K562 (cell line): Measurements from ENCODE around the gene CFAP157. TPM values are rescaled to one million over a fixed set of nuclear protein-coding genes. Genes with fewer than 3 reads are reported as not detected.
A peak's percentile ranks its signal among the peaks of the same experiment; 100 is the strongest.

ENCODE experiments used
- ATAC-seq: fragments of 200-7000 bp; cut with Tn5 transposase; 3 replicates; pipeline ENCODE4 v1.9.1; 2020; ENCODE audit warnings: moderate library complexity
- BruUV-seq: library from RNA; stranded (reverse); fragments of 400-500 nt; replicated peaks from 2 replicates; lab custom pipeline; 2021; lab: Mats Ljungman, UMichigan
- CTCF ChIA-PET: fragments of 300-600 bp; formaldehyde crosslinking; extraction: SDS; loops from one replicate; lab custom pipeline; 2021; ENCODE audit warnings: low intra/inter-chr PET ratio; lab: Yijun Ruan, JAX
- POLR2A ChIA-PET: fragments of 300-600, 350-650 bp; sonication (Branson Sonifier 250); formaldehyde crosslinking; extraction: SDS; loops from one replicate; lab custom pipeline; 2021; ENCODE audit warnings: antibody characterized with exemption, inconsistent platforms; lab: Yijun Ruan, JAX
- DNase-seq, 4 experiments: peaks; one replicate each; pipeline versions ENCODE4 v3.0.0 to v3.0.0-alpha.2; 2011 to 2018; ENCODE audit warnings: low spot score in 3 of 4, mixed read lengths in 3 of 4; ENCODE audit errors: extremely low read depth in 1 of 4
- FAIRE-seq: peaks from 2 replicates; lab custom pipeline; 2011; peaks lifted over from hg19 to GRCh38; lab: Jason Lieb, UNC
- H2AFZ ChIP-seq: 2 replicates; pipeline ENCODE4 v1.6.0; 2011; ENCODE audit warnings: low read depth, low read length, control low read depth, inconsistent platforms
- H3K27ac ChIP-seq: fragments of 200-600 bp; 3 replicates; pipeline ENCODE4 v1.8.0; 2011; ENCODE audit warnings: low read depth, mild to moderate bottlenecking, control low read depth, inconsistent platforms, low read length, moderate library complexity, mixed read lengths; ENCODE audit errors: extremely low read depth
- H3K27me3 ChIP-seq, 2 experiments: fragments of 300-600 bp in 1 of 2; 2 replicates in 1 of 2; 3 replicates in 1 of 2; pipeline versions ENCODE4 v1.6.0 to v1.8.0; 2011; ENCODE audit warnings: inconsistent platforms in 2 of 2, low read length in 2 of 2, mild to moderate bottlenecking in 1 of 2, mixed read lengths in 1 of 2, moderate library complexity in 1 of 2; ENCODE audit not compliant: control insufficient read depth in 2 of 2, insufficient read depth in 2 of 2
- H3K36me3 ChIP-seq: fragments of 300-600 bp; 3 replicates; pipeline ENCODE4 v1.8.0; 2011; ENCODE audit warnings: mild to moderate bottlenecking, low read length, inconsistent platforms; ENCODE audit not compliant: control insufficient read depth, insufficient read depth
- H3K4me1 ChIP-seq, 2 experiments: fragments of 200-600 bp in 1 of 2; replicated peaks in 1 of 2; 2 replicates in 1 of 2; 3 replicates in 1 of 2; pipeline versions ENCODE4 v1.5.1 to v1.8.0; 2011; ENCODE audit warnings: inconsistent platforms in 2 of 2, low read length in 2 of 2, mild to moderate bottlenecking in 1 of 2, mixed read lengths in 1 of 2, moderate library complexity in 1 of 2; ENCODE audit not compliant: control insufficient read depth in 2 of 2, insufficient read depth in 2 of 2
- H3K4me2 ChIP-seq: 2 replicates; pipeline ENCODE4 v1.6.1; 2011; ENCODE audit warnings: low read length, control low read depth, inconsistent platforms, mixed read lengths; ENCODE audit not compliant: insufficient read depth
- H3K4me3 ChIP-seq: fragments of 200-600 bp; sonication (generic), shearing (Covaris generic); 2 replicates; pipeline ENCODE4 v1.5.1; 2016; ENCODE audit warnings: control low read depth, inconsistent platforms
- H3K79me2 ChIP-seq: fragments of 200-600 bp; 3 replicates; pipeline ENCODE4 v1.8.0; 2011; ENCODE audit warnings: low read length, inconsistent platforms; ENCODE audit not compliant: control insufficient read depth, insufficient read depth
- H3K9ac ChIP-seq, 2 experiments: 2 replicates each; pipeline versions ENCODE4 v1.6.0 to v1.6.1; 2011; ENCODE audit warnings: low read depth in 2 of 2, low read length in 2 of 2, control low read depth in 1 of 2, inconsistent platforms in 1 of 2, mild to moderate bottlenecking in 1 of 2, mixed read lengths in 1 of 2; ENCODE audit not compliant: insufficient read depth in 1 of 2
- H3K9me1 ChIP-seq: one replicate; pipeline ENCODE4 v1.6.0; 2011; ENCODE audit warnings: inconsistent platforms, mild to moderate bottlenecking, low read length, moderate library complexity; ENCODE audit not compliant: control insufficient read depth, insufficient read depth
- H3K9me3 ChIP-seq: replicated peaks from 2 replicates; pipeline ENCODE4 v1.5.1; 2011; ENCODE audit warnings: low read depth, low read length, inconsistent platforms; ENCODE audit not compliant: control insufficient read depth, insufficient read depth
- H4K20me1 ChIP-seq: replicated peaks from 2 replicates; pipeline ENCODE4 v1.6.1; 2011; ENCODE audit warnings: low read length, inconsistent platforms, mixed read lengths; ENCODE audit not compliant: control insufficient read depth, insufficient read depth
- HIVEP1 ChIP-seq: fragments of 250-450 bp; sonication (Bioruptor Pico); IDR thresholded peaks from 2 replicates; pipeline ENCODE4 v1.4.0; 2020; ENCODE audit warnings: mild to moderate bottlenecking
- MCM3 ChIP-seq: fragments of 450-650 bp; IDR thresholded peaks from 2 replicates; pipeline ENCODE4 v1.6.1; 2016
- SNIP1 ChIP-seq: fragments of 450-650 bp; IDR thresholded peaks from 2 replicates; pipeline ENCODE4 v1.7.1; 2017; ENCODE audit warnings: low read depth, mild to moderate bottlenecking
- SNRNP70 ChIP-seq: fragments of 200-400 bp; formaldehyde crosslinking; optimal IDR thresholded peaks from 2 replicates; pipeline ENCODE3; 2017; ENCODE audit warnings: low read depth, low read length
- TARDBP ChIP-seq: fragments of 450-650 bp; IDR thresholded peaks from 2 replicates; pipeline ENCODE4 v1.6.1; 2016
- ZNF280B ChIP-seq: fragments of 250-450 bp; sonication (Bioruptor Pico); IDR thresholded peaks from 2 replicates; pipeline ENCODE4 v1.5.1; 2021; ENCODE audit warnings: mild to moderate bottlenecking
- WGBS: fragments of 100-300 bp; shearing (Covaris generic); methylation state at CpG from one replicate; pipeline ENCODE4 v1.1.6; 2016; ENCODE audit warnings: low coverage, mixed read lengths; ENCODE audit not compliant: insufficient coverage; ENCODE audit errors: missing lambda C conversion rate; 5-methylcytosine and 5-hydroxymethylcytosine counted together
- in situ Hi-C: fragments of 300-500 bp; cut with MboI; formaldehyde crosslinking; loops from 4 replicates; pipeline ENCODE4 v1.15.0; 2018; ENCODE audit warnings: inconsistent platforms, mixed read lengths
- intact Hi-C: fragments of 100-400 bp; cut with micrococcal nuclease; formaldehyde crosslinking; loops from 2 replicates; pipeline ENCODE4 v1.14.2; 2022
- polyA plus RNA-seq, 8 experiments: library from polyadenylated mRNA; depleted of rRNA in 4 of 8; stranded (reverse) in 5 of 8; unstranded in 3 of 8; fragments of >200 nt; fragmentation: Nextera tagmentation in 2 of 8; fragmentation: Illumina TruSeq in 1 of 8; extraction: Ambion mirVana in 2 of 8; extraction: Trizol in 1 of 8; gene quantifications; 2 replicates each; pipeline versions ENCODE4 v1.2.1 to v1.2.3, GENCODE V29; 2011 to 2014; ENCODE audit warnings: inconsistent platforms in 1 of 8, missing spikeins in 1 of 8
- total RNA-seq, 7 experiments: library from RNA; depleted of rRNA in 6 of 7; stranded (reverse); fragments of >200 nt in 6 of 7; fragmentation: Illumina TruSeq in 2 of 7; extraction: Trizol in 2 of 7; gene quantifications; 2 replicates each; pipeline versions ENCODE4 v1.2.1 to v1.2.3, GENCODE V29; 2011 to 2021; ENCODE audit warnings: low replicate concordance in 1 of 7
- TF ChIP-seq, protein P1 (sequence below): fragments of 150-350 bp; IDR thresholded peaks from 2 replicates; pipeline ENCODE4 v1.6.1; 2014; ENCODE audit warnings: low read depth, mild to moderate bottlenecking, low read length, borderline replicate concordance

The CFAP157 gene
- total and polyA plus RNA-seq, 9 of the 15 experiments (the other 6 are each of a cell fraction or from before 2014, with no cell fraction given): 0.03 TPM; not detected in 8

DNA sequence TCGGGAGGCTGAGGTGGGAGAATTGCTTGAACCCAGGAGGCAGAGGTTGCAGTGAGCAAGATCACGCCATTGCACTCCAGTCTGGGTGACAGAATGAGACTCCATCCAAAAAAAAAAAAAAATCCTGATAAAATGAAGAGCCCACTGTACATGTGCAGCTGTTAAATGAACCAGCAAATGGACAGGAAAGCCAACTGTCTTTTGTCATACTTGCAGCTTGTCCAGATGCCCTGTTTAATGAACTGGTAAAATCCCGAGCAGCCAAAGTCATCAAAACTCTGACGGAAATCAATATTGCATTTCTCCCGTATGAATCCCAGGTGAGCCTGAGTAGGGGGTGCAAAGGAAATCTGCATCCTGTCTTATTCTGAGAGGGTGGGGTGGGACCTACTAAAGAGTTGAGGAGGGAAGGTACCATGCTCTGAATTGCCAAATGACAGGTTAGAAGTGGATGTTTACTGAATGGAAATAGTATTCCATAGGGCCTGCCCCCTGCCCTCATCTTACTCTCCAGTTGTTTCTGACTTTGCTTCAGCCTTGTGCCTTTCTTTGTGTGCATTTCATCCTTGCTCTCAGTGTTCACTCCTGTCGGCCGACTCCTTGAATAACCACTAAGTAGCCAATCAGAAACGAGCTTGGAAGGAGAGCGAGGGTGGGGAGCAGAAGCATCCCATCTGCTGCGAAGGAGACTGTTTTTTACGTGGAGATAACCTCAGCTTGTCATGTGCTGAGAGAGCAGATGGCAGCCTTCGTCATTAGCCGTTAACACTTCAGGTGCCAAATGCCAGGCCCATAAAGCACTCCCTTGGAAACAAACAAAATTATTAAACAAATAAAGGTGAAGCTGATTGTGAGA, 45.7 kb upstream of the CFAP157 start:
- FAIRE-seq (no peak), DNase-seq (peak in 1 of 4 experiments; percentile 47), ATAC-seq (no peak)
- Histone ChIP-seq H3K79me2 (no peaks in the 10 kb centered on the region), H3K27ac (no peak overlapping the region), H3K9me1 (no peaks in the 10 kb centered on the region), H3K4me3 (no peak overlapping the region), H3K27me3 (no peaks in the 10 kb centered on the region), H3K9me3 (no peaks in the 10 kb centered on the region), H4K20me1 (no peaks in the 10 kb centered on the region), H3K4me1 (peaks cover 6% of the 10 kb centered on the region in 2 experiments; a peak in 4 of 5 replicates), H3K9ac (peak overlapping the region in 1 of 2 experiments; percentile 4; a peak in 1 of 4 replicates), H2AFZ (no peak overlapping the region), H3K36me3 (peaks cover 40% of the 10 kb centered on the region; the same call in 2 of the 3 replicates), H3K4me2 (no peak overlapping the region)
- BruUV-seq: no TSS peak
- in situ Hi-C loops: no loop called here
- CTCF ChIA-PET: no interaction called here
- intact Hi-C loops: no loop called here
- 58% methylated on average over 13 of the region's 13 CpGs for whole genome bisulfite sequencing
- POLR2A ChIA-PET: interaction anchor here (0.7 to 2.5 kb wide), 3 partner anchors 10 to 315 kb away, joined by 3 to 8 read pairs (median 4); no protein-coding TSS in a partner anchor
- no peak for TF ChIP-seq TARDBP

DNA sequence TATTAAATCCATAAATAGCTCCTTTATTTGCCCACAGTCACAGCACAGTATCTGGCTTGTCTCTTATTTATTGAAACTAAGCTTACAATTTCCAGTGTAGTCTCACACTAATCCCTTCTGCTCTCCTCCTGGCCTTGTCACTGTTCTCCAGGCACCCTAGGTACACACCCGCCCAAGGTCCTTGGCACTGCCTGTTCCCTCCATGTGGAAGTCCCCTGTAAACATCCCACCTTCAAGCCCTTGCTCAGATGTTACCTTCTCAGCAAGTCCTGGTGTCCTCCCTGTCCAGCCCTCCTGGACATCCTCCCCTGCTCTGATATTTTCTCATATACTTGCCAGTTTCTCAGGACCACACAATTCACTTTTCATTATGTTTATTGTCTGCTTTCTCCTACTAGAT, 44.2 kb upstream of the CFAP157 start:
- CTCF ChIA-PET: no interaction called here
- 36% methylated on average over 1 of the region's 1 CpG for WGBS
- no peak for DNase-seq
- no peak for ATAC-seq
- Histone ChIP-seq H3K79me2 (no peaks in the 10 kb centered on the region), H3K4me2 (no peak overlapping the region), H4K20me1 (no peaks in the 10 kb centered on the region), H3K9ac (no peak overlapping the region), H3K9me1 (no peaks in the 10 kb centered on the region), H3K27ac (no peak overlapping the region), H2AFZ (no peak overlapping the region), H3K4me3 (no peak overlapping the region), H3K4me1 (peaks cover 6% of the 10 kb centered on the region in 2 experiments; a peak in 4 of 5 replicates), H3K27me3 (no peaks in the 10 kb centered on the region), H3K9me3 (no peaks in the 10 kb centered on the region), H3K36me3 (peaks cover 40% of the 10 kb centered on the region; the same call in 2 of the 3 replicates)
- POLR2A ChIA-PET: interaction anchor here (1.0 kb wide), 1 partner anchor 19 kb away, joined by 4 read pairs; no protein-coding TSS in a partner anchor
- intact Hi-C loops: no loop called here
- no peak for TF ChIP-seq MCM3
- TF ChIP-seq HIVEP1 (CRISPR knock-in tag): no peak
- TF ChIP-seq, protein P1, sequence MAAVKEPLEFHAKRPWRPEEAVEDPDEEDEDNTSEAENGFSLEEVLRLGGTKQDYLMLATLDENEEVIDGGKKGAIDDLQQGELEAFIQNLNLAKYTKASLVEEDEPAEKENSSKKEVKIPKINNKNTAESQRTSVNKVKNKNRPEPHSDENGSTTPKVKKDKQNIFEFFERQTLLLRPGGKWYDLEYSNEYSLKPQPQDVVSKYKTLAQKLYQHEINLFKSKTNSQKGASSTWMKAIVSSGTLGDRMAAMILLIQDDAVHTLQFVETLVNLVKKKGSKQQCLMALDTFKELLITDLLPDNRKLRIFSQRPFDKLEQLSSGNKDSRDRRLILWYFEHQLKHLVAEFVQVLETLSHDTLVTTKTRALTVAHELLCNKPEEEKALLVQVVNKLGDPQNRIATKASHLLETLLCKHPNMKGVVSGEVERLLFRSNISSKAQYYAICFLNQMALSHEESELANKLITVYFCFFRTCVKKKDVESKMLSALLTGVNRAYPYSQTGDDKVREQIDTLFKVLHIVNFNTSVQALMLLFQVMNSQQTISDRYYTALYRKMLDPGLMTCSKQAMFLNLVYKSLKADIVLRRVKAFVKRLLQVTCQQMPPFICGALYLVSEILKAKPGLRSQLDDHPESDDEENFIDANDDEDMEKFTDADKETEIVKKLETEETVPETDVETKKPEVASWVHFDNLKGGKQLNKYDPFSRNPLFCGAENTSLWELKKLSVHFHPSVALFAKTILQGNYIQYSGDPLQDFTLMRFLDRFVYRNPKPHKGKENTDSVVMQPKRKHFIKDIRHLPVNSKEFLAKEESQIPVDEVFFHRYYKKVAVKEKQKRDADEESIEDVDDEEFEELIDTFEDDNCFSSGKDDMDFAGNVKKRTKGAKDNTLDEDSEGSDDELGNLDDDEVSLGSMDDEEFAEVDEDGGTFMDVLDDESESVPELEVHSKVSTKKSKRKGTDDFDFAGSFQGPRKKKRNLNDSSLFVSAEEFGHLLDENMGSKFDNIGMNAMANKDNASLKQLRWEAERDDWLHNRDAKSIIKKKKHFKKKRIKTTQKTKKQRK: no peak
- TF ChIP-seq SNRNP70: no peak
- TF ChIP-seq SNIP1: no peak
- TF ChIP-seq ZNF280B (CRISPR knock-in tag): no peak
- in situ Hi-C loops: no loop called here
- BruUV-seq: no TSS peak
- FAIRE-seq: no peak
